K562 (cell line): ENCODE data around the gene CREB3L1. TPM values are rescaled to one million over a fixed set of nuclear protein-coding genes. Genes with fewer than 3 reads are reported as not detected.

Source experiments
- ATF3 ChIP-seq, 2 experiments: fragments of 450-650 bp in 1 of 2; sonication (generic) in 1 of 2; formaldehyde crosslinking in 1 of 2; IDR thresholded peaks in 1 of 2; conservative IDR thresholded peaks in 1 of 2; 2 replicates each; pipeline versions ENCODE4 v1.6.1 to v1.8.1; 2016 to 2023; ENCODE audit warnings: mild to moderate bottlenecking in 2 of 2, moderate library complexity in 2 of 2, inconsistent platforms in 1 of 2, missing genetic modification reagents in 1 of 2
- DPF2 ChIP-seq: fragments of 450-650 bp; IDR thresholded peaks from 2 replicates; pipeline ENCODE4 v1.6.1; 2016
- E2F3 ChIP-seq: fragments of 250-450 bp; sonication (Bioruptor Pico); IDR thresholded peaks from 2 replicates; pipeline ENCODE4 v1.4.0; 2020; ENCODE audit warnings: mild to moderate bottlenecking
- GATAD2B ChIP-seq: fragments of 450-650 bp; IDR thresholded peaks from 2 replicates; pipeline ENCODE4 v1.6.1; 2017; ENCODE audit warnings: mild to moderate bottlenecking, borderline replicate concordance
- HINFP ChIP-seq: fragments of 450-650 bp; conservative IDR thresholded peaks from 2 replicates; pipeline ENCODE4 v1.6.1; 2016; ENCODE audit warnings: missing genetic modification characterization, low read depth, mild to moderate bottlenecking, control low read depth, missing compliant biosample characterization
- KDM4B ChIP-seq, 2 experiments: fragments of 450-650 bp in 1 of 2; sonication (generic) in 1 of 2; IDR thresholded peaks; 2 replicates each; pipeline ENCODE4 v1.6.1; 2016 to 2017; ENCODE audit warnings: borderline replicate concordance in 2 of 2, antibody characterized with exemption in 1 of 2, low read depth in 1 of 2, mild to moderate bottlenecking in 1 of 2
- LCOR ChIP-seq: sonication (generic); formaldehyde crosslinking; IDR thresholded peaks from 2 replicates; pipeline ENCODE4 v1.8.0; 2022; ENCODE audit warnings: mild to moderate bottlenecking, missing genetic modification reagents
- MAFK ChIP-seq: IDR thresholded peaks from 2 replicates; pipeline ENCODE4 v1.6.1; 2011; ENCODE audit warnings: low read length, improper control_type of control experiment
- MXI1 ChIP-seq: IDR thresholded peaks from 2 replicates; pipeline ENCODE4 v1.6.1; 2011; ENCODE audit warnings: low read depth, mild to moderate bottlenecking, improper control_type of control experiment, low read length
- MYC ChIP-seq, 2 experiments: fragments of 250-450 bp in 1 of 2; sonication (Bioruptor Pico) in 1 of 2; IDR thresholded peaks; 2 replicates each; pipeline versions ENCODE4 v1.5.1 to v1.6.1; 2012 to 2021; ENCODE audit warnings: low read depth in 2 of 2, borderline replicate concordance in 1 of 2, improper control_type of control experiment in 1 of 2, low read length in 1 of 2, mild to moderate bottlenecking in 1 of 2, moderate library complexity in 1 of 2
- NFE2 ChIP-seq: IDR thresholded peaks from 2 replicates; pipeline ENCODE4 v1.6.1; 2014; ENCODE audit warnings: antibody characterized with exemption, low read depth
- POLR2A ChIP-seq: fragments of 450-650 bp; conservative IDR thresholded peaks from 2 replicates; pipeline ENCODE4 v1.6.1; 2016
- POU5F1 ChIP-seq: fragments of 150-350 bp; IDR thresholded peaks from 2 replicates; pipeline ENCODE4 v1.6.1; 2014; ENCODE audit warnings: borderline replicate concordance, low read length, low read depth, mild to moderate bottlenecking; ENCODE audit not compliant: partially characterized antibody
- PTRF ChIP-seq: fragments of 450-650 bp; IDR thresholded peaks from 2 replicates; pipeline ENCODE4 v1.6.1; 2016; ENCODE audit warnings: mild to moderate bottlenecking, missing genetic modification characterization, missing compliant biosample characterization
- RAD51 ChIP-seq: fragments of 450-650 bp; IDR thresholded peaks from 2 replicates; pipeline ENCODE4 v1.7.1; 2016; ENCODE audit warnings: low read depth, mild to moderate bottlenecking, borderline replicate concordance
- RBM39 ChIP-seq: fragments of 200-400 bp; formaldehyde crosslinking; optimal IDR thresholded peaks from 2 replicates; pipeline ENCODE3; 2018; ENCODE audit warnings: low read depth, low read length
- SFPQ ChIP-seq: fragments of 200-400 bp; formaldehyde crosslinking; IDR thresholded peaks from 2 replicates; pipeline ENCODE4 v1.6.1; 2017; ENCODE audit warnings: mild to moderate bottlenecking, low read depth, low read length, moderate library complexity
- TCF7 ChIP-seq: sonication (generic); IDR thresholded peaks from 2 replicates; pipeline ENCODE4 v1.6.1; 2016; ENCODE audit warnings: antibody characterized with exemption, borderline replicate concordance
- TEAD2 ChIP-seq: fragments of 450-650 bp; IDR thresholded peaks from 2 replicates; pipeline ENCODE4 v1.6.1; 2016; ENCODE audit warnings: missing genetic modification characterization, control low read depth, missing compliant biosample characterization
- XRCC5 ChIP-seq: fragments of 200-400 bp; formaldehyde crosslinking; IDR thresholded peaks from 2 replicates; pipeline ENCODE4 v1.6.1; 2017; ENCODE audit warnings: low read depth, mild to moderate bottlenecking, low read length
- ZNF277 ChIP-seq: fragments of 250-450 bp; sonication (Bioruptor Pico); IDR thresholded peaks from 2 replicates; pipeline ENCODE4 v1.8.0; 2022; ENCODE audit warnings: inconsistent platforms, mild to moderate bottlenecking, moderate library complexity, borderline replicate concordance
- ZNF512 ChIP-seq: IDR thresholded peaks from 2 replicates; pipeline ENCODE4 v1.6.1; 2016; ENCODE audit warnings: missing genetic modification characterization, missing compliant biosample characterization
- polyA plus RNA-seq, 8 experiments: library from polyadenylated mRNA; depleted of rRNA in 4 of 8; stranded (reverse) in 5 of 8; unstranded in 3 of 8; fragments of >200 nt; fragmentation: Nextera tagmentation in 2 of 8; fragmentation: Illumina TruSeq in 1 of 8; extraction: Ambion mirVana in 2 of 8; extraction: Trizol in 1 of 8; gene quantifications; 2 replicates each; pipeline versions ENCODE4 v1.2.1 to v1.2.3, GENCODE V29; 2011 to 2014; ENCODE audit warnings: inconsistent platforms in 1 of 8, missing spikeins in 1 of 8
- total RNA-seq, 7 experiments: library from RNA; depleted of rRNA in 6 of 7; stranded (reverse); fragments of >200 nt in 6 of 7; fragmentation: Illumina TruSeq in 2 of 7; extraction: Trizol in 2 of 7; gene quantifications; 2 replicates each; pipeline versions ENCODE4 v1.2.1 to v1.2.3, GENCODE V29; 2011 to 2021; ENCODE audit warnings: low replicate concordance in 1 of 7

The CREB3L1 gene
- total and polyA plus RNA-seq, 9 of the 15 experiments (the other 6 are each of a cell fraction or from before 2014, with no cell fraction given): 1.2 to 27.6 (median 3.7) TPM

GRCh38 chr11:46309814-46310259, 32.4 kb downstream of the CREB3L1 start (continued):
- TF ChIP-seq KDM4B (IDR thresholded peaks at IDR 0.05; ENCODE audit: borderline replicate concordance in 2 of 2, low read depth in 1 of 2) (no peak), SFPQ (no peak), HINFP (tag) (no peak), POU5F1 (no peak), LCOR (CRISPR knock-in tag) (no peak), PTRF (tag) (no peak), MXI1 (no peak), RBM39 (no peak), MYC (IDR thresholded peaks at IDR 0.05; ENCODE audit: low read depth, low read length) (no peak), MYC (CRISPR knock-in tag; IDR thresholded peaks at IDR 0.05; ENCODE audit: borderline replicate concordance, low read depth) (no peak), DPF2 (peak; percentile 72), TCF7 (peak; percentile 93), ZNF512 (tag) (no peak), GATAD2B (no peak), E2F3 (CRISPR knock-in tag) (no peak), ATF3 (IDR thresholded peaks at IDR 0.05) (peak; percentile 64), ATF3 (CRISPR knock-in tag; conservative IDR thresholded peaks at IDR 0.05) (no peak), XRCC5 (no peak), NFE2 (peak; percentile 87), TEAD2 (no peak), ZNF277 (CRISPR knock-in tag) (no peak), POLR2A (0 out of 2 replicates have a peak, but pooled peaks have one; percentile 18), MAFK (peak; percentile 41; the same call in 1 of the 2 replicates), RAD51 (no peak)
